Stimulated activated naive CD8-positive, alpha-beta T cell treated with anti-CD3 and anti-CD28 coated beads, Interleukin-15, Interleukin-2, amounts not matched to agents 100 ng/mL and 50 ng/mL, for 24 hours (primary cell): ENCODE measurements around the gene CSNK1G3.
"Not testable (repeated sequence)": the region's sequence is repeated elsewhere in the genome, so short reads cannot be mapped to it uniquely, and the experiment has no call there.

Experiments
- H3K27ac Mint-ChIP-seq: one replicate; pipeline ENCODE4 v1.8.0; 2021; ENCODE audit warnings: mild to moderate bottlenecking, mixed read lengths
- H3K27me3 Mint-ChIP-seq: one replicate; pipeline ENCODE4 v1.8.0; 2021; ENCODE audit warnings: mixed read lengths
- H3K36me3 Mint-ChIP-seq: one replicate; pipeline ENCODE4 v1.8.0; 2021; ENCODE audit warnings: low read depth, mixed read lengths
- H3K4me1 Mint-ChIP-seq: one replicate; pipeline ENCODE4 v1.8.0; 2021; ENCODE audit warnings: low read depth, mixed read lengths
- H3K4me3 Mint-ChIP-seq: one replicate; pipeline ENCODE4 v1.8.0; 2021; ENCODE audit warnings: mild to moderate bottlenecking, mixed read lengths
- H3K9me3 Mint-ChIP-seq: one replicate; pipeline ENCODE4 v1.8.0; 2021; ENCODE audit warnings: mixed read lengths

The CSNK1G3 gene

DNA sequence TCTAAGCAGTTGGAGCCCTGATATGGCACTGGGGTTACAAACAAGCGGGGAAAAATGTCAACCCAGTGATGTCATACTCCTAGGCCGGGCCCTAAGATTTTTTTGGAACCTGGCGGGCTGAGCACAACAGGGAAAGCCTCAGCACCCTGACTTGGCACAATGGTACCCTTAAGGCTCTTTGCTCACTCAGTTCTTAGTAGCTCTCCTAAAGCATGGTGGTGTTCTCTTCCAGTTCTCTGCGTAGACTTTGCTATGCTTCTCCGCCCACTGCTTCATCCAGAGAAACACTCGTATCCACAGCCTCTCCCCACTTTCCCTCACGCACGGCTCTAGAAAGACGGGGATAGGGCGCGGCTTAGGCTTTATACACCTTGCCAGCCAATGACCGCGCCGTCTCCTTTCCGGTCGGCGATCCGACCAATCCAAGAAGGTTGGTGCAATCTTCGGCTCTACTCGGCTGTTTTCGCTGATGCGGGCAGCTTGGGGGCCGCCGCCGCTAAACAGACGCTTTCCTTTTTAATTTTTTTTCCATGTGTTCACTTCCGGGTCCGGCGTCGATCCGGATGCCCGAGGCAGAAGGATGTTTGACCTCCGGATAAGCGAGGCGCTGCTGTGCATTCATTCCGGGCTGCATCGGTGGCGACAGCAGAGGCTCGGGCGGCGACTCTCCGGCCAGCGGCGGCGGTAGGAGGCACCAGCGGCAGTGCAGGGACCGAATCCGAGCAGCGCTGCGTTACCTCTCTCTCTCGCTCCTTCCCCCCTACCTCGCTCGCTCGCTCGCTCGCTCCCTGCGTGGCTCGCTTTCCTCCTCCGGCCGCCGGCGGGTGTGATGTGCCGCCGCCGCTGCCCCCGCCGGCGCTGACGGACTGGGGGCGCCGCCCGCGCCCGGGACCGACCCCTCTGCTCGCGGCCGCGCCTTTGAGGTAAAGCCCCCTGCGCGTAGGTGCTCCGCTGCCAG lies at the start of gene CSNK1G3:
Gene CSNK1G3 (plus strand): TSS at position 530 of the 958 bp plus-strand sequence. CDS start 33,487 bp downstream, outside the sequence.
- H3K27ac Mint-ChIP-seq = peak within 1 kb of the TSS; percentile 99
- H3K9me3 Mint-ChIP-seq = no peaks in the 10 kb centered on the region
- peaks cover 5% of the 10 kb centered on the region for H3K36me3 Mint-ChIP-seq
- H3K4me1 Mint-ChIP-seq = peaks cover 53% of the 10 kb centered on the region
- H3K4me3 Mint-ChIP-seq = peak within 1 kb of the TSS; percentile 91
- H3K27me3 Mint-ChIP-seq = peaks cover 3% of the 10 kb centered on the region

DNA sequence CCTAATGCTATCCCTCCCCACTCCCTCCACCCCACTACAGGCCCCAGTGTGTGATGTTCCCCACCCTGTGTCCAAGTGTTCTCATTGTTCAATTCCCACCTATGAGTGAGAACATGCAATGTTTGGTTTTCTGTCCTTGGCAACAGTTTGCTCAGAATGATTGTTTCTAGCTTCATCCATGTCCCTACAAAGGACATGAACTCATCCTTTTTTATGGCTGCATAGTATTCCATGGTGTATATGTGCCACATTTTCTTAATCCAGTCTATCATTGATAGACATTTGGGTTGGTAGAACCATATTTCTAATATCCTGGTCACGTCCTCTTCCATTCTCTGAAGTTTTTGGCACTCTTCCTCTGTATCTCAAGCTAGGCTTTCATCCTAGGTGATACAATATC lies 45.1 kb upstream of the CSNK1G3 start:
- Mint-ChIP-seq H3K27me3 (peaks cover 27% of the 10 kb centered on the region), H3K9me3 (peaks cover 21% of the 10 kb centered on the region)
- H3K27ac Mint-ChIP-seq, H3K4me3 Mint-ChIP-seq, H3K36me3 Mint-ChIP-seq, H3K4me1 Mint-ChIP-seq: not testable (repeated sequence)

GRCh38 chr5:123471385-123471784 lies 40.6 kb upstream of the CSNK1G3 start:
- H3K4me3 Mint-ChIP-seq = no peak overlapping the region
- peaks cover 38% of the 10 kb centered on the region for H3K27me3 Mint-ChIP-seq
- no peak overlapping the region for H3K27ac Mint-ChIP-seq
- no peaks in the 10 kb centered on the region for H3K4me1 Mint-ChIP-seq
- no peaks in the 10 kb centered on the region for H3K36me3 Mint-ChIP-seq
- peaks cover 21% of the 10 kb centered on the region for H3K9me3 Mint-ChIP-seq

- H3K27ac Mint-ChIP-seq = no peak overlapping the region
- peaks cover 42% of the 10 kb centered on the region for H3K27me3 Mint-ChIP-seq
- no peaks in the 10 kb centered on the region for H3K36me3 Mint-ChIP-seq
- H3K9me3 Mint-ChIP-seq = peaks cover 16% of the 10 kb centered on the region
- H3K4me1 Mint-ChIP-seq = no peaks in the 10 kb centered on the region
- H3K4me3 Mint-ChIP-seq = no peak overlapping the region
These were observed 39.6 kb upstream of the CSNK1G3 start for GRCh38 chr5:123472150-123472924.

DNA sequence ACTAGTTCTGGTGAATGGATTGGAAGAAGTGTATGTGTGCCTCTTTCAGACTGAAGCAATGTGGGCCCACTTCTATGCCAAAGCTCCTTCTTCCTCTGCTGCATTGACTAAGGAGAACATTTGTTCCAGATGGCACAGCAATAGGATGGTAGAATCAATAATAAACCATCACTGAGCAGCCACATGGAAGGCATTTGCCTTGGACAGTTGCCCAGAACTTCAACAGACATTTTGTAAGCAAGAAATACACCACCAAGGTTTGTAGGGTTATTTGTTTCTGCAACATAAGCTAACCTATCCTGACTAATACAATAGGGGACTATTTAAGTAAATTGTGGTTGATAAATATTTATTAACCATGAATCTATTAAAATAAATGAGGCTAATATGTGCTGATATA lies 37.7 kb upstream of the CSNK1G3 start:
- H3K9me3 Mint-ChIP-seq = peaks cover 12% of the 10 kb centered on the region
- no peaks in the 10 kb centered on the region for H3K36me3 Mint-ChIP-seq
- H3K4me3 Mint-ChIP-seq = no peak overlapping the region
- no peaks in the 10 kb centered on the region for H3K4me1 Mint-ChIP-seq
- H3K27ac Mint-ChIP-seq = no peak overlapping the region
- H3K27me3 Mint-ChIP-seq = peaks cover 42% of the 10 kb centered on the region

- Mint-ChIP-seq H3K4me1 (no peaks in the 10 kb centered on the region), H3K27me3 (peaks cover 36% of the 10 kb centered on the region), H3K4me3 (no peak overlapping the region), H3K9me3 (no peaks in the 10 kb centered on the region), H3K36me3 (no peaks in the 10 kb centered on the region), H3K27ac (no peak overlapping the region)
These were observed 35.2 kb upstream of the CSNK1G3 start for GRCh38 chr5:123476731-123477130.

DNA sequence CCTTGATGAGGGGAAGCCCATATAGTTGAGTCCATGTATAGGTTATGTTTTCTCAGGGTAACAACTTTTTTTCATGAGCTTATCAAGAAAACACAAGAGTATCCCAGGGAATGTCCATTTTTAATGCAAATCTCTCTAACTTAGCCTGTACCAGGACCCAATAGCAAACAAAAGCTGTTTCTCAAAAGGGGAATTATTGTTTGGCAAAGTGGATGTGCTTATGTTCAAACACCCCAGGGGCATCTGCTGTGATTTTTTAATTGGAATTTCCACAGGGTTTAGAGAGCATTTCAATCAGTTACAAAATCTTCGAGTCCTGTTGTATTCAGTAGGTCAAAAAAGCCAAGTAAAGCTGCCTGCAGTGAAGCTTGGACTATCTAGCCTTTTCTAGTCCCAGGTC lies 33.4 kb upstream of the CSNK1G3 start:
- Mint-ChIP-seq H3K9me3 (no peaks in the 10 kb centered on the region), H3K27ac (no peak overlapping the region), H3K27me3 (peaks cover 29% of the 10 kb centered on the region), H3K4me1 (no peaks in the 10 kb centered on the region), H3K36me3 (no peaks in the 10 kb centered on the region), H3K4me3 (no peak overlapping the region)

- Mint-ChIP-seq H3K36me3 (no peaks in the 10 kb centered on the region), H3K9me3 (no peaks in the 10 kb centered on the region), H3K27ac (no peak overlapping the region), H3K4me1 (no peaks in the 10 kb centered on the region), H3K27me3 (peaks cover 25% of the 10 kb centered on the region), H3K4me3 (no peak overlapping the region)
These were observed 29.7 kb upstream of the CSNK1G3 start for GRCh38 chr5:123482258-123482657.

DNA sequence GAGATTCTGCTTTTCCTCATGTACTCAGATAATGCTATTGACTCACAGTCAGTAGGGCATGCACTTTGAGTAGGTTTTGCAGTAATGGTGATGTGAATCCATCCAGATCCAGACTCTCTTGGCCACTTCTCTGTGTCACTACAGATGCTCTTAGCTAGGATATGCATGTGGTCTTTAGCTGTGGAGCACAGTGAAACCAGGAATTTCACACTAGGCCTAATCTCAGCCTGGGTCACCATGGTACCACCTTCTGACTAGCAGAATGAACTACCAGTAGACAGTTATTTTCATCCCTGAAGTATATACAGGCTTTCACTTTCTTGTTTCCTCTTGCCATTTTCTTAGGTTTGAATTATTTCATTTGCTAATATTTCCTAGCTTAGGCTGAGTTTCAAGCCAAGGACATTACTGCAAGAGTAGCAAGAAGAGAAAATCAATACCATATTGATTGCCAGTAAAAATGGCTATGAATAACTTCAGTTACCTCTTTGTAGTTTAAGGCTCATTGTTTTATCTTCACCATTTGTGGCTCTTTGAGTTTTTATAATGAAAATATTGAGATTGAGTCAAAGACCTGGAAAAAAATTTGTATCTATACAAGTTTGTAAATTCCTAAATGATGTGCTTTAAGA lies 28.4 kb upstream of the CSNK1G3 start:
- Mint-ChIP-seq H3K36me3 (no peaks in the 10 kb centered on the region), H3K4me1 (no peaks in the 10 kb centered on the region), H3K9me3 (no peaks in the 10 kb centered on the region), H3K27me3 (peaks cover 29% of the 10 kb centered on the region), H3K27ac (no peak overlapping the region), H3K4me3 (no peak overlapping the region)

- Mint-ChIP-seq H3K9me3 (no peaks in the 10 kb centered on the region), H3K27ac (no peak overlapping the region), H3K36me3 (no peaks in the 10 kb centered on the region)
These were observed 26.7 kb upstream of the CSNK1G3 start for GRCh38 chr5:123485275-123485674.

GRCh38 chr5:123486951-123487655 lies 24.9 kb upstream of the CSNK1G3 start:
- H3K36me3 Mint-ChIP-seq = no peaks in the 10 kb centered on the region

More at GRCh38 chr5:123485275-123485674, 26.7 kb upstream of the CSNK1G3 start:
- Mint-ChIP-seq H3K4me3 (no peak overlapping the region), H3K4me1 (no peaks in the 10 kb centered on the region), H3K27me3 (peaks cover 23% of the 10 kb centered on the region)

DNA sequence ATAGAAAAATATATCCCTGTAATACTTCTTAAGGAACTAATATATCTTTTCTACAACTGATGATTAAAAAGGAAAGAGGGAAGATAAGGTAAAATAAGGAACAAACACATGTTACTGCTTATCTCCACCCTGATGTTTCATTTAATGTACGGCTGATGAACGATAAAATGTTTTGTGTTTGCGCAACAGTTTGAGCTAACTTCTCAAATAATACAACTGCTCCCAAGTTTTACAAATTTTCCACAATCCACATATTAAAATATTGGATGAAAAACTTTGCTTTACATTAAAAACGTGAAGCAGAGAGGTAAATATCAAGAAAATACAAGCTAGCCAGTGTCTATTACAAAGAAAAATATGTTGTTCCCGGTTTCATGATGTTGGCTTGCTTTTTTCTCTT lies 21.0 kb upstream of the CSNK1G3 start:
- Mint-ChIP-seq H3K4me3 (no peak overlapping the region), H3K4me1 (no peaks in the 10 kb centered on the region), H3K27ac (no peak overlapping the region)

More at GRCh38 chr5:123486951-123487655, 24.9 kb upstream of the CSNK1G3 start:
- Mint-ChIP-seq H3K4me1 (no peaks in the 10 kb centered on the region), H3K27me3 (peaks cover 23% of the 10 kb centered on the region), H3K4me3 (no peak overlapping the region), H3K27ac (no peak overlapping the region), H3K9me3 (no peaks in the 10 kb centered on the region)

DNA sequence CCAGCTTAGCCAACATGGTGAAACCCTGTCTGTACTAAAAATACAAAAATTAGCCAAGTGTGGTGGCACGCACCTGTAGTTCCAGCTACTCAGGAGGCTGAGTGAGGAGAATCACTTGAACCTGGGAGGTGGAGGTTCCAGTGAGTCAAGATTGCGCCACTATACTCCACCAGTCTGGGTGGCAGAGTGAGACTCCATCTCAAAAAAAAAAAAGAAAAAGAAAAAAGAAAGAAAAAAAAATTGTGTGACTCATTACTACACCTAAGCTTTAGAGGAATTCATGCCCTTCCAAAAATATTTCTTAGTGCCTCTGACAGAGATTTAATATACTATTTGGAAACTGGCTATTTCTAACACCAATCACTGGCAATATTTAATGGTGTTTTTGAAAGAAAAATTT lies 16.8 kb upstream of the CSNK1G3 start:
- not testable (repeated sequence) for H3K9me3 Mint-ChIP-seq, H3K4me3 Mint-ChIP-seq, H3K4me1 Mint-ChIP-seq, H3K36me3 Mint-ChIP-seq, H3K27ac Mint-ChIP-seq, H3K27me3 Mint-ChIP-seq

More for the DNA sequence above, 21.0 kb upstream of the CSNK1G3 start:
- H3K27me3 Mint-ChIP-seq = peaks cover 20% of the 10 kb centered on the region
- no peaks in the 10 kb centered on the region for H3K36me3 Mint-ChIP-seq
- no peaks in the 10 kb centered on the region for H3K9me3 Mint-ChIP-seq

GRCh38 chr5:123496892-123497291 lies 15.1 kb upstream of the CSNK1G3 start:
- no peaks in the 10 kb centered on the region for H3K4me1 Mint-ChIP-seq
- H3K36me3 Mint-ChIP-seq = no peaks in the 10 kb centered on the region
- no peak overlapping the region for H3K4me3 Mint-ChIP-seq
- no peak overlapping the region for H3K27ac Mint-ChIP-seq
- no peaks in the 10 kb centered on the region for H3K27me3 Mint-ChIP-seq
- H3K9me3 Mint-ChIP-seq = no peaks in the 10 kb centered on the region
